Measurements from ENCODE around the gene FREY1.
"Not testable (repeated sequence)": the region's sequence is repeated elsewhere in the genome, so short reads cannot be mapped to it uniquely, and the experiment has no call there.

FREY1 gene

DNA sequence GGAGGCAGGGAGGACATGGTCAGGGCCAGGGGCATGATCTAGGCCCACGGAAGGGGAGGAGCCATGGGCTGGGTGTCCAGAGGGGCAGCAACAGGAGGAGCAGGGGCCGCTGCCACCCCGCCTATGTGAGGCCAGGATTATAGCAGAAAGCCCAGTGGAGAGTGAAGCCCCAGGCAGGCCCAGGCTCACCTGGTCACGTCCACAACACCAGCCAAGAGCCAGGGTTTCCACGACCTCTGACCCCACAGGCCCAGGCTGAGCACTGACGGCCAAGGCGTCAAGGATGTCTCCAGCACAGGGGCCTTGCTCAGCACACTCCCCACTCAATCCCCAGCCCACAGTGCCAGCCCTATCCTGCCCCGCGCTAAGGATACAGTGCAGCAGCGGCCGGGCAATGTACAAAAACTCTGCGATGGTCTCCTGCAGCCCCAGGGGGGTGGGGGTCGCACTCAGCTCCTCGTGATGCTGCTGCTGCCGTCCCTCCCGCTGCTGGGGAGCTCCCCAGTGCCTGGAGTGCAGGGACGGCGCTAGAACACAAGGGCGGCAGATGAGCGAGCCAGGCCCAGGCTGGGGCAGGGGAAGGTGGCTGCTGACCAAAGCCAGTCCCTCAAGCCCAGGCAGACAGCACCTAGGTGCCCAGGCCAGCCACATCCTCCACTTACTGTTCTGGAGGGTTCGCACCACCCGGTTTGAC is 7.0 kb upstream of the FREY1 start:
- no peak for DNase-seq

DNA sequence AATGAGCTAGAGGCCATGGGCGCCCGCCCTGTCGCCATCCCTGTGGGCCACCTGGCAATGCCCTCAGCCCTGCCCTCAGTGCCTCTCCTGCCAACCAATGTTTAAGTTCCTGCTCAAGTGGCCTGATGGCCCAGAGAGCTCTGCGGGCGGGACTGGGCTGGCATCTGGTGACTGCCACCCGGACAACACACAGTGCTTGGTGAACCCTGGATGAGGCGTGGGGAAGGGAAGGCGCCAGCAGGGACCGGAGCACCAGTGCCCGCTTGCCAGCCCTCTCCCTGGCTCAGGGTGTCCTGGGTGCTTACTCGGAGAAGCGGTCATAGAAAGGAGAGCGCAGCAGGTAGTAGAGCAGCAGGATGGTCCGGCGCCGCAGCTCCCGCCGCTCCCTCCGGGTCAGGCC is 6.4 kb upstream of the FREY1 start:
- DNase-seq: no peak

DNA sequence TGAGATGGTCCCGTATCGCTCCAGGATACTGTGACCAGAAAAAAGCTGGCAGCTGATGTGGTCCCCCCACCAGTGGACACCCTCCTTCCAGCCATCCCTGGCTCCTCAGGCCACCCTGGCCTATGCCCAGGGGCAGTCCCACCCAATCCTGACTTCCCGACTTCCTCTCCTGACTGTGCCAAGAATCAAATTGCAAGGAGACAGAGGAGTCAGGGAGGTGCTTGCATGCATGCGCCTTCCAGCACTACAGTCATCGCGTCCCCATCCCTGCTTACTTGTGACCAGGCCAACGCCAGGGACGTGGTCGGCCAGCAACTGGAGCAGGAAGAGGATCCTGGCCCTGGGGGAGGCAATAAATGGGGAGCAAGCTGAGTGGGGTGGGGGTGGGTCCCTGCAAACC is 3.6 kb upstream of the FREY1 start:
- no peak for DNase-seq

DNA sequence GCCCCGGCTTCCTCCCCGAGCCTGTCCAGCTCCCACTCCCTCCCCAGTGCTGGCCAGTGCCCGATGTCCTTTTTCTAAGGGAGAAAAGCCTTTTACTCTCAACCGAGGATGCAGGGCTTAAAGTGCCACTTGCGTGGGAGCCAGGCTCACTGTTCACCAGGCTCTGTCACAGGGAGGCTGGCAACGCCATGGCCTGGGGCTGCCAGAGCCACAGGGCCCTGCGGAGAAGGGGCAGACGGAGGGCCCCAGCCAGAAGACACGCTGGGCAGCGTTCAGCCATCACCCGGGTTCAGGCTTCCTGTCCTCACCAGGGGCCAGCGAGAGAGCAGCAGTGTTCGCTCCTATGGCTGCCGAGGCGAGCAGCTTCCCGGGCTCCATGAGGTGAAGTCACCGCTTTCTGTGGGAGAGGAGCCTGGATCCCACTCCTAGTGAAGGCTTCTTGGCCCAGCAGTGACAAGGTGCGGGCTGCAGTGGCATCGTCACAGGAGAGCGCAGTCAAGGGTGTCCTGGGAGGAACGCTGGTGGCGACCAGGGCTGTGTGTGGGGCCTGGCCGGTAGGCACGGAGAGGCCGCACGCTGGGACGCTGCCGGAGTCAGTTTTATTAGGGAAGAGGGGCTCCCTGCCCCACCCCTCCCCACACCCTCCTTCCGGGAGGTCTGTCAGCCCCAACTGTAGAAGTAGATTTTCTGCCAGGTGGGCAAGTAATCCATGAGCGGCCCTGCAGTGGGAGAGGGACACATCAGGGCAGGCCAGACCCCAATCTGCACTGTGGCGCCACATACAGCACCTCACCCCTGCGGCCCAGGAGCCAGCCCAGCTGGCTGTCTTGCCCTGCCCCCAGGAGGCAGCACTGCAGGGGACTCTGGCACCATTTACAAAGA is 2.8 kb upstream of the FREY1 start:
- DNase-seq: no peak

DNA sequence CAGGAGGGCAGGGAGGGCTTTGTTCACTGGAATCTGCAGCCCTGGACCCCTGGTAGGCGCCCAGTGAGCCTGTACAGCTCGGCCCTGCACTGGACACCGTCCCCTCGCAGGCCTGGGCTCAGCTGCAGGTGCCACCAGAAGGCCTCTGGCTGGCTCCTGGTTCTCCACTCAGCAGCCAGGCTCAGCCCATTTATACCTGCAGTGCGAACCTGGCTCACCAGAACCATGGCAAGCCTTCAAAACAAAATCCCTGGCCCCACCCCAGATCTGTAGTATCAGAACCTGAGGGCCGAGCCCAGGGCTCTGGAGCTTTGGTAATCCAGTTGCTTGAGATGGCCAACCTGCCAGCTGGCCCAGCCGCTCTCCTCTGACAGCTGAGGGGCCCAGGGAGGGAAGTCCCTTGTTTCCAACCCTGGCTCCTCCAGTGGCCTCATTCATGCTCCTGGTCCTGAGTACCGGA is 870 bp upstream of the FREY1 start:
- no peak for DNase-seq

DNA sequence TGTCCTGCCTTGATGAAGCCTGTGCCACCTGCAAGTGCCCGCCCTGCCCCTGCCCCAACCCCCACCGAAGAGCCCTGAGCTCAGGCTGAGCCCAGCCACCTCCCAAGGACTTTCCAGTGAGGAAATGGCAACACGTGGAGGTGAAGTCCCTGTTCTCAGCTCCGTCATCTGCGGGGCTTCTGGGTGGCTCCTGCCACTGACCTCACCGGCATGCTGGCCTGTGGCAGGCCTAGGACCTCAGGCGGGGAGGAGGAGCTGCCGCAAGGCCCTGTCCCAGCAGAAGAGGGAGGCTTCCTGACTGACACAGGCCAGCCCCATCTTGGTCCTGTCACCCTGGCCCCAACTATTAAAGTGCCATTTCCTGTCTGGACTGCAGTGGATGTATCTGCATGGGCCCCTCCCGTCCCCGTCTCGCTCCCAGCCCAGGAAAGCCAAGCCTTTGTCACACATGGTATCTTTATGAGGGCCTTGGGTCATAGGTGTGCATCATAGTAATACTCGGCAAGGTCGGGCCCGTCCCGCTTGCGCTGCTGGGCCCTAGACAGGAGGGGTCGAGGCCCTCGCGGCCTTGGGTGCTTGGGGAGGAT is 882 bp downstream of the FREY1 start:
- no peak for DNase-seq

DNA sequence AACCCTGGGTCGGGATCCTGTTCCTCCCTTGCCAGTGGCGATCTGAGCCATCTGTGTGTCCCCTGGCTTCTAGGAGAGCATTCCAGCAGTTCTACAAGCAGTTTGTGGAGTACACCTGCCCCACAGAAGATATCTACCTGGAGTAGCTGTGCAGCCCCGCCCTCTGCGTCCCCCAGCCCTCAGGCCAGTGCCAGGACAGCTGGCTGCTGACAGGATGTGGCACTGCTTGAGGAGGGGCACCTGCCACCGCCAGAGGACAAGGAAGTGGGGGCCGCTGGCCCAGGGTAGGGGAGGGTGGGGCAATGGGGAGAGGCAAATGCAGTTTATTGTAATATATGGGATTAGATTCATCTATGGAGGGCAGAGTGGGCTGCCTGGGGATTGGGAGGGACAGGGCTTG is 1.5 kb downstream of the FREY1 start:
- DNase-seq: not testable (repeated sequence)

DNA sequence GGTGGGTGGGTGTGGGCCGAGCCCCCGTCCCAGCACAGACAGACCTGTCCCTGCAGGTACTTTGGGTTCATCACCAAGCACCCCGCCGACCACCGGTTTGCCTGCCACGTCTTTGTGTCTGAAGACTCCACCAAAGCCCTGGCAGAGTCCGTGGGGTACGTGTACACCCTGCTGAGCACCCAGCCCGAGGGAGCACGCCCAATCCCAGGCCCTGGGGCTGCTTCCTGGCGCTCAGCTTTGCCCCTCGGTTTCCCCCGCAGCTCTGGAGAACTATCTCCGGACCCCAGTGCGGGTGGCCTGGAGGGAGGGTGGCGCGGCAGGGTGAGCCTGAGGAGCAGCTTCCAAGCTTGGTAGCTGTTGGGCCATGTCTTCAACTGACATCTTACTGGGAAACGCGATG is 2.0 kb downstream of the FREY1 start:
- DNase-seq: no peak

DNA sequence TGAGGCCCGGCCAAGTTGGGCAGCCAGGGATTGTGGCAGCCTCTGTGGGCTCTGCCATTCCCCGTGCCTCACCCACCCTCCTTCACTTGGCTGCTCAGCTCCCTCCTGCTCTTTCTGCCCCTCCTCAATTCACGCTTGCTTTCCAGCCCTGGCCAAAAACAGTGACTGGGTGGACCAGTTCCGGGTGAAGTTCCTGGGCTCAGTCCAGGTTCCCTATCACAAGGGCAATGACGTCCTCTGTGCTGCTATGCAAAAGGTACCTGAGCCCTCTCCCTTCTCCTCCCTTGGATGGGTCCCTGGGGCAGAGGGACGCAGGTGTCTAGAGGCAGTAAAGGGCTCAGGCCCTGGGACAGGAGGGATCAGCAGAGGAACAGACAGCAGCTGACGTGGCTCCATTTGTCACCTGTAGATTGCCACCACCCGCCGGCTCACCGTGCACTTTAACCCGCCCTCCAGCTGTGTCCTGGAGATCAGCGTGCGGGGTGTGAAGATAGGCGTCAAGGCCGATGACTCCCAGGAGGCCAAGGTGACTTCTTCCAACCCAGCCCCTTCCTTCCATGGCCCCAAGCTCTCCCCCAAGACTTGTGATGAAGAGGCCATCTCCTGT is 2.7 kb downstream of the FREY1 start:
- no peak for DNase-seq

DNA sequence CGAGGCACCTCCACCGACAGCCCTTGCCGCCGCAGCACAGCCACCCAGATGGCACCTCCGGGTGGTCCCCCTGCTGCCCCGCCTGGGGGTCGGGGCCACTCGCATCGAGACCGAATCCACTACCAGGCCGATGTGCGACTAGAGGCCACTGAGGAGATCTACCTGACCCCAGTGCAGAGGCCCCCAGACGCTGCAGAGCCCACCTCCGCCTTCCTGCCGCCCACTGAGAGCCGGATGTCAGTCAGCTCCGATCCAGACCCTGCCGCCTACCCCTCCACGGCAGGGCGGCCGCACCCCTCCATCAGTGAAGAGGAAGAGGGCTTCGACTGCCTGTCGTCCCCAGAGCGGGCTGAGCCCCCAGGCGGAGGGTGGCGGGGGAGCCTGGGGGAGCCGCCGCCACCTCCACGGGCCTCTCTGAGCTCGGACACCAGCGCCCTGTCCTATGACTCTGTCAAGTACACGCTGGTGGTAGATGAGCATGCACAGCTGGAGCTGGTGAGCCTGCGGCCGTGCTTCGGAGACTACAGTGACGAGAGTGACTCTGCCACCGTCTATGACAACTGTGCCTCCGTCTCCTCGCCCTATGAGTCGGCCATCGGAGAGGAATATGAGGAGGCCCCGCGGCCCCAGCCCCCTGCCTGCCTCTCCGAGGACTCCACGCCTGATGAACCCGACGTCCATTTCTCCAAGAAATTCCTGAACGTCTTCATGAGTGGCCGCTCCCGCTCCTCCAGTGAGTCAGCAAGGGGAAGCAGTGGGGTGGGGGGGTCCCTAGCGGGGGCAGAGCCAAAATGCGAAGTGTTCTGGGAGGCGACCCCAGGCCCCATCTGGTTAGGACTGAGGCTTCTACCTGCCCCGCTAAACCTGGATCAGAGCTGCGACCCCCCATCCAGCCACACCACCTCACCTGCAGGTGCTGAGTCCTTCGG is 4.4 kb downstream of the FREY1 start:
- no peak for DNase-seq

DNA sequence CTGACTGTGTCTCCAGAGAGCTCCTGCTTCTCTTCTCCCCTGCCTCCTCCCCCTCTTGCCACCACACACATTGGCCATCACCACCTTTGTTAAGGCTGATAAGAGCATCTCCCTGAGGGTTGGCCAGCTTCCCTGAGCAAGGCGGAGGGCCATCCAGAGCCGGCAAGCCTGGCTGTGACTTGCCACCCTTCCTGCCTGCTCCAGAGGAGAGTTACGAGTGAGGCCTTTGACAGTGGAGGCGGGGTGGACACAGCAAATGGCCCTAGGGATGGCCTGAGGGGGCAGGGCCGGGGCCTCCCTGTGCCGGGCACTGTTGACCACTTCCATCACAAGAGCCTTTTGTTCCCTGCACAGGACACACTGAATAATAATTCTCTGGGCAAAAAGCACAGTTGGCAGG is 5.4 kb downstream of the FREY1 start:
- no peak for DNase-seq

DNA sequence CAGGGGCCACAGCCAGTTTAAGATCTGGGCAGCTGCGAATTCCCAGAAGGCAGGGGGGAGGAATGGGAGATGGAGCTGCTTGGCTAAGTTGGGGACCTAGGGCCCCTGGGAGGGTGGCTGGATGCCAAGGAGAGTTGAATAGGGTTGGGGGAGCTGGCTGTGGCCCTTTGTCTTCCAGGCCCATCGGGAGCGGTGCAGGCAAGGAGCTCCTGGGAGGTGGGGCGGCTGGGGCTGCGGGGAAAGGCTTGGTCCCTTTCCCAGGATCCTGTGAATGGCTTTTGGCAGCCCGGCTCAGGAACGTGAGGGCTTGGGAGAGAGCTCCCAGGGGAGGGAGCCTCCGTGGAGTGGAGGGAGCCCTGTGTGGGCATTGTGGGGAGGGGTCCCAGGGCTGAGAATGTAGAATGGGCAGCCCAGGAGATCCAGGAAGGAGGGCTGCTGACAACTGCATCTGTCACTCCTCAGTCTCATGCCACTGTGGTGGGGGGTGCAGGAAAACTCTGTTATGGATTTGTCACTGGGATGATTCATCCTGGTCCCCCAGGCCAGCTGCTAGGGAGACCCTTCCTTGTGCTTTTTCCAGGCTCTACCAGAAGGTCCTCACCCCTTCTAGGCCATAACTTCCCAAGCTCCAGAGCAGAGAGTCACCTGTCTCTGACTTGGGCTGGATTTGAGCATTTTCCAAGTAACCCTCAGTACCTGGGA is 6.0 kb downstream of the FREY1 start:
- DNase-seq: no peak

DNA sequence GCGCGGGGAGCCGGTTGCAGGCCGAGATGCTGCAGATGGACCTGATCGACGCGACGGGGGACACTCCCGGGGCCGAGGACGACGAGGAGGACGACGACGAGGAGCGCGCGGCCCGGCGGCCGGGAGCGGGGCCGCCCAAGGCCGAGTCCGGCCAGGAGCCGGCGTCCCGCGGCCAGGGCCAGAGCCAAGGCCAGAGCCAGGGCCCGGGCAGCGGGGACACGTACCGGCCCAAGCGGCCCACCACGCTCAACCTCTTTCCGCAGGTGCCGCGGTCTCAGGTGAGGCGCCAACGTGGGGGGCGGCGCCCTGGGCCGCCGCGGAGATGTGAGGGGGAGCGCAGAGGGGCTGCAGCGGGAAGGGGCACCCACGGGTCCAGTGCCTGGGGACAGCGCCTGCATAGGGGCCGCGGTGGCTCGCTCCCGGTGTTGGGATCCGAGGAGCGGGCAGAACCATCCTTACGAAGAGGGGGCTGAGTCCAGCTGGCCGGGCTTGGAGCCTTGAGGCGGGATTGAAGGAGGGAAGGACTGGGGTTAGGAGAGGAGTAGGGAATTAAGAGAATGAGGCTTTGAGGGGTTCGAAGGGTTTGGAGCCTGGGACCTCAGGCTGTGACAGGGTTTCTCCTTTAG is 6.8 kb downstream of the FREY1 start:
- not testable (repeated sequence) for DNase-seq

DNA sequence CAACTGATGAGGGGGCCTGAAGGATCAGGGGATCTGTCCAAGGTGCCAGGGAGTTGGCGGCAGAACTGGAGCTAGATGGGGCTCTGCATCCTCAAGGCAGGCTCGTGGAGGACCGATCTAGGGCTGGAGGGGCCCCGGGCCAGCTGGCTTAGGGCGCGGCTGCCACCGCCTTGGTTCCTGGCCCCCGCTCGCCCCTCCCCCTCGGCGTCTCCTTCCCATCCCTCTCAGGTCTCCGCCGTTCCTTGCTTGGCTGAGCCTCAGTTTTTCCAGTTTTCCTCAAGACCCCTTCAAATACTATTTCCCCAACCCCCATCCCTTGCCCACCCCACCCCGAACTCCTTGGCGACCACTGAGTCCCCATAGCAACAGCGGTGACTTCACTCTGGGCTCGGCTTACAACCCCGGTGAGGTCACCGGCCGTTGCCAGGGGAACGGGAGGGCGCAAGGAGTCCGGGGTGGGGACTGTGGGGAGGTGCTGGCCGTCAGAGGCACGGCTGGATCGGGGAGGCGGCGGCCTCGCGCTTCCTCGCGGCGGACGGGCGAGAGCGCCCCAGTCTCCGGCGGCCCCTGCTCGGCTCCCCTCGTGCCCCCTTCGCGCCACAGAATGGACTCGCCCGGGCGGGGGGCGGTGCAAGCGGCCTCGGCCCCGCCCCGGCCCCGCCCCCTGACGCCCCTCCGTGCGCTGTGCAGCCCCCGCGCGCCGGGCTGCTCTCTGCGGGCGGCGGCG is 7.5 kb downstream of the FREY1 start:
- peak; percentile 55 for DNase-seq

DNA sequence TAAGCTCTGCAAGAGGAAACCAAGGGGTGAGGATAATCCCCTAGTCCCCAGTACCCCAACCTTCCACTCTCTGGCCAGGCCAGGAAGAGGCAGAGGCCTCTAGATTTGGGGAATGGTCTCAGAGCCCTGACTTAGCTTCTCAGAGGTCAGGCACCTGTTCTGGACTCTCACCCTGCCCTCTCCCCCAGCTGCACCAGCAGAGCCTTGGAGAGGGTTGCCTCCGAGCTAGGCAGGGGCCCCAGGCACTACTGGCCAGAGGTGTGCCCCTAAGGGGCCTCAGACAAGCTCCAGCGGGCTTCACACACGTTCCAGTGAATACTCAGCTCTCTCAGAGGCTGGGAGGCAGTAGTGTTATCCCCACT is 8.0 kb downstream of the FREY1 start:
- DNase-seq: no peak

DNA sequence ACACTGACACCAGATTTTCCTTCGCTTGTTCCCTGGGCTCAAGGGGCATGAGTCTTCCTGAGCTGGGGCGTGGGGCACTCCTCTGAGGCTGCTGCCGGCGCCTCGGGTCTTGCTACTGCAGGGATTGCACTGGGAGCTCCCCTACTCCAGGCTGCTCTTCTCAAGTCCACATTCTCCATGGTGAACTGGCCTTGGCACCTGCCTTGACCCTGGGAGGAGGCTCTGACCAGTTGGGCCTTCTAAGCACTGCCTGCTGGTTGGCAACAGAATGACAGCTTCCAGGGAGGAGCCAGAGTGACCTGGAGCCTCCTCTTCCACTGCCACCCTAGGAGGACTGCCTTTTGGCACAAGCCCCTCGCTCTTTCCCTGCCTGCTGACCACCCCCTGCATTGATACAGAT is 9.5 kb downstream of the FREY1 start:
- DNase-seq: no peak

DNA sequence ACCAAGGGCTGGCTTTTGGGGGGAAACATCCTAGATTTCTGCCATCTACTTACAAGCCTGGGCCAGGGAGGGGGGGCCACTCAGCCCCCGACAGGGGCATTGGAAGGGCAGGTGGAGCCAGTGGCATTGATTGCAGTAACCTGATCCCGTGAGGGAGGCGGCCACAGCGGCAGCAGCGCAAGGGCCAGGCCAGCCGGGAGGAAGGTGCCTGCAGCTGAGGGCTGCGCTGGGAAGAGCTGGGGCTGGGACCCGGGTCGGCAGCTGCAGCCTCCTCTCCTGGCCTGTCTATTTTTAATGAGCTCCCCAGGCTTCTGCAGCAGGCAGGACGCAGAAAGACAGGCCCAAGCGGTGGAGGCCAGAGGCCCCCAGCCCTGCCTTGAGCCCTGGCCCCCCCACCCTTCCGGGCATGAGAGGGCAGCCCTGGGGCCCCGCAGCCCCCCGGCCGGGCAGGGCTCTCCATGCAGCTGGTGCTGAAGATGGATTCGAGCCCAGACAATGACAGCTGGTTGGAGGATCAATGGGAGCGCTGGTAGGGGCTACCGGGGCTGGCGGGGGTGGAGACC is 10.6 kb downstream of the FREY1 start:
- no peak for DNase-seq

DNA sequence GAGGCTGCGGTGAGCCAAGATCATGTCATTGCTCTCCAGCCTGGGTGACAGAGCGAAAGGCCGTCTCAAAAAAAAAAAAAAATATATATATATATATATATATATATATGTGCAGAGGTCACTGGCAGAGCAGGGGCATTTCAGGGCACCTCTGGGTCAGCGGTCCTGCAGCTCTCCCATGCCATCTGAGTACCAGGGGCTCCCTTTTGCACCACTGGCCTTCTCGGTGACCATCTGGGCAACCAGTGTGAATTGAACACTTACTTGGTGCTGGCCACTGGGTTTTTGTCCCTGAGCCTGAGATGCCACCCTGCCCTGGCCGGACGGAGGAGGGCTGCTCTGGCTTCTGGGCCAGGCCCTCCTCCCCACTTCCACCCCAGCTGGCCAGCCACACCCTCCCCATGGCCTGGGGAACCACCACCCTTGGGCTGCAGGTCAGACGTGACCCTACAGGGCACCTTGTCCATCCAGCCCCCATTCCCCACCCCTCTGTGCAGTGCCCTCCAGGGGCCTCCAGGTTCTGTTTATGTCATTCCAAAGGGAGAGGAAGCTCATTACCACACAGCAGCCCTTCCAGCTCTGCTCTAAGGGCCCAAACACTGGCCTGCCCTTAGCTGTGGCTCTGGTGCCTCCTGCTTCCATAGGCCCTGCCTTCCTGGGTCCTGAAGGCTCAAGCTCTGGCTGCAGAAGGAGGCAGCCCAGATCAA is 11.4 kb downstream of the FREY1 start:
- no peak for DNase-seq

DNA sequence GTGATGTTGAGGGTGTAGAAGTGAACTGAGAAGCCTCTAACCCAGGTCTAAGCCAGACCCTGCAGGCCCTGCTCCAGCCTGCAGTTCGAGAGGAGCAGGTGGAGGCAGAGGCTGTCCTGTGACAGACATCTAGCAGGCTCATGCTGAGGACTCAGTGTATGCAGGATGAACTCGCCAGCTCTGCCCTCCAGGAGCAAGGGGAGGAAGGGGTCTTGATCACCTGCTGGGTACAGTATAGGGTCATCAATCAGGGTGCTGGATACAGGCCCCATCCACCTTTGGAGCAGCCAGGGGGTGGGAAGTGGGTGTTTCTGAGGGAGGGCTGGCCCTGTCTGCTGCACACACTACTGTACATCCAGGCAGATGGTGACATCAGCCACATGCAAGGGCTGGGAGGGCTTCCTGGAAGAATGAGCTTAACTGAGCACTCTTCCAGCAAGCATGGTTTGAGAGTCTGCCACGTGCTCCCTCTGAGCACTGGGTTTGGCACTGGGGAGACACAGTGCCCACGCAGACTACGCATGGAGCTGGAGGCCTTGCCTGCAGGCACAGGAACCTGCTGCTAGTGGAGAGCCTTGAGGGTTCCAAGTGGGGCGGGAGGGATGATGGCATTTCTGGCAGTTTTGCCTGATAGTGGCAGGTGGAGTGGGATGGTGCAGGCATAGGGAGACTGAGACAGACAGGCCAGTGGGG is 12.4 kb downstream of the FREY1 start:
- no peak for DNase-seq
